ENCODE measurements around the gene PIBF1. TPM values are rescaled to one million over a fixed set of nuclear protein-coding genes. Genes with fewer than 3 reads are reported as not detected.
A peak's percentile ranks its signal among the peaks of the same experiment; 100 is the strongest.

PIBF1 gene
- total RNA-seq, 4 donors from 2014 or later, result 21.0 to 159 (median 36.4) TPM

- Histone ChIP-seq H3K9me3 (no peaks in the 10 kb centered on the region), H3K27ac (no peak overlapping the region), H3K27me3 (no peaks in the 10 kb centered on the region), H3K36me3 (no peaks in the 10 kb centered on the region), H3K4me1 (no peaks in the 10 kb centered on the region), H3K4me3 (no peak overlapping the region)
- no peak for DNase-seq
- TF ChIP-seq POLR2A (IDR thresholded peaks at IDR 0.05) (no peak), CTCF (IDR thresholded peaks at IDR 0.05) (no peak)
Measured at GRCh38 chr13:73034901-73035300, 253.0 kb downstream of the PIBF1 start.

GRCh38 chr13:73035660-73036059 lies 253.7 kb downstream of the PIBF1 start:
- Histone ChIP-seq H3K9me3 (no peaks in the 10 kb centered on the region), H3K27me3 (no peaks in the 10 kb centered on the region), H3K27ac (no peak overlapping the region), H3K36me3 (no peaks in the 10 kb centered on the region), H3K4me3 (no peak overlapping the region), H3K4me1 (no peaks in the 10 kb centered on the region)
- no peak for DNase-seq
- TF ChIP-seq CTCF (IDR thresholded peaks at IDR 0.05), result no peak

- H3K4me1 ChIP-seq, result no peaks in the 10 kb centered on the region
- H3K27ac ChIP-seq, result no peak overlapping the region
- TF ChIP-seq POLR2A (IDR thresholded peaks at IDR 0.05) (no peak), CTCF (IDR thresholded peaks at IDR 0.05) (no peak)
- H3K27me3 ChIP-seq, result no peaks in the 10 kb centered on the region
- H3K4me3 ChIP-seq, result no peak overlapping the region
- H3K36me3 ChIP-seq, result no peaks in the 10 kb centered on the region
- DNase-seq, result no peak
- no peaks in the 10 kb centered on the region for H3K9me3 ChIP-seq
Measured at GRCh38 chr13:73036566-73036965, 254.6 kb downstream of the PIBF1 start.

GRCh38 chr13:73038064-73038463 lies 256.1 kb downstream of the PIBF1 start:
- TF ChIP-seq POLR2A (IDR thresholded peaks at IDR 0.05) (no peak), CTCF (IDR thresholded peaks at IDR 0.05) (no peak)
- no peak for DNase-seq
- Histone ChIP-seq H3K4me1 (no peaks in the 10 kb centered on the region), H3K27ac (no peak overlapping the region), H3K4me3 (no peak overlapping the region), H3K9me3 (no peaks in the 10 kb centered on the region), H3K27me3 (no peaks in the 10 kb centered on the region), H3K36me3 (no peaks in the 10 kb centered on the region)

- H3K27ac ChIP-seq, result peak overlapping the region in 1 of 4 donors; percentile 44
Measured at GRCh38 chr13:73039201-73040108, 257.5 kb downstream of the PIBF1 start.

More at GRCh38 chr13:73039201-73040108, 257.5 kb downstream of the PIBF1 start:
- Histone ChIP-seq H3K36me3 (no peaks in the 10 kb centered on the region), H3K27me3 (no peaks in the 10 kb centered on the region), H3K9me3 (no peaks in the 10 kb centered on the region), H3K4me3 (no peak overlapping the region), H3K4me1 (no peaks in the 10 kb centered on the region)
- TF ChIP-seq CTCF (IDR thresholded peaks at IDR 0.05) (peak in 2 of 6 experiments; percentile 19 to 31), POLR2A (IDR thresholded peaks at IDR 0.05) (no peak)
- no peak for DNase-seq
